Nephron progenitor cell (in vitro differentiated cells): Measurements from ENCODE around the gene CREBBP.
A peak's percentile ranks its signal among the peaks of the same experiment; 100 is the strongest.

Experiments used
- DNase-seq: peaks from one replicate; pipeline ENCODE4 v3.0.0; 2021
- H3K27ac Mint-ChIP-seq: 2 replicates; pipeline ENCODE4 v1.8.0; 2021; ENCODE audit warnings: mild to moderate bottlenecking, moderate library complexity, mixed read lengths
- H3K27me3 Mint-ChIP-seq: 2 replicates; pipeline ENCODE4 v1.8.0; 2021; ENCODE audit warnings: mild to moderate bottlenecking, low read depth, mixed read lengths; ENCODE audit not compliant: poor library complexity
- H3K36me3 Mint-ChIP-seq: 2 replicates; pipeline ENCODE4 v1.8.0; 2021; ENCODE audit warnings: low read depth, mixed read lengths
- H3K4me1 Mint-ChIP-seq: 2 replicates; pipeline ENCODE4 v1.8.0; 2021; ENCODE audit warnings: mixed read lengths
- H3K4me3 Mint-ChIP-seq: 2 replicates; pipeline ENCODE4 v1.8.0; 2021; ENCODE audit warnings: mild to moderate bottlenecking, moderate library complexity, mixed read lengths
- H3K9me3 Mint-ChIP-seq: 2 replicates; pipeline ENCODE4 v1.8.0; 2021; ENCODE audit warnings: mild to moderate bottlenecking, moderate library complexity, mixed read lengths
- TF ChIP-seq, protein P1 (sequence below): fragments of 200-600 bp; sonication (generic); IDR thresholded peaks from 2 replicates; pipeline ENCODE4 v1.5.0; 2021; ENCODE audit warnings: antibody characterized with exemption

CREBBP gene

DNA sequence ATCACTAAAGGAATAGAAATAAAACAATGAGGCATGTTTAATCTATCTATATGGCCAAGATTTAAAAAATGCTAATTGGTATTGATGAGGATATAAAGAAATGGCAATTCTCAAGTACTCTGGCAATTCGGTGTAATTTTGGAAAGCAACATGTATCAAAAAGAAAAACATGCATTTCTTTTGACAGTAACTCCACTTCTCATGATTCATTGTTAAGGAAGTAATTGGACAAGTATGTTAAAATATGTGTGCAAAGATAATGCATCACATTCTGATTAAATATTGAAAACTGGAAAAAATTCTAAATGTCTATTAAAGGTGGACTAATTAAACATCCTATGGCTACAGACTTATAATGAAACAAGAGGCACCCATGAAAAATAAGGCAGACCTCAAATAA is 81.2 kb downstream of the CREBBP start:
- H3K4me3 Mint-ChIP-seq, result no peak overlapping the region
- H3K27ac Mint-ChIP-seq, result no peak overlapping the region
- H3K9me3 Mint-ChIP-seq, result no peaks in the 10 kb centered on the region

DNA sequence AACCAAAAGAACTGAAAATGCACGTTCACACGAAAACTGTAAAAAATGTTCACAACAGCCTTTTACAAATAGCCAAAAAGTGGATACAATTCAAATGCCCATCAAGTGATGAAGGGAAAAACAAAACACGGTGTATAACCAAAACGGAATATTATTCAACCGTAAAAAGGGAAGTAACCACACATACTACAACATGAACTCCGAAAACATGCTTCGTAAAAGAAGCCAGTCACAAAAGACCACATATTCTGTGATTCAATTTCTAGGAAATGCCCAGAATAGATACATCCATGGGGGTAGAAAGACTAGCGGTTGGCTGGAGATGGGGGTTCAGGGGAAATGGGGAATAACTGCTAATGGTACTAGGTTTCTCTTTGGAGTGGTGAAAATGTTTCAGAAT is 81.7 kb downstream of the CREBBP start:
- Mint-ChIP-seq H3K9me3 (no peaks in the 10 kb centered on the region), H3K27ac (no peak overlapping the region), H3K36me3 (peaks cover 26% of the 10 kb centered on the region), H3K4me3 (no peak overlapping the region), H3K27me3 (no peaks in the 10 kb centered on the region), H3K4me1 (peaks cover 20% of the 10 kb centered on the region)
- TF ChIP-seq, protein P1, sequence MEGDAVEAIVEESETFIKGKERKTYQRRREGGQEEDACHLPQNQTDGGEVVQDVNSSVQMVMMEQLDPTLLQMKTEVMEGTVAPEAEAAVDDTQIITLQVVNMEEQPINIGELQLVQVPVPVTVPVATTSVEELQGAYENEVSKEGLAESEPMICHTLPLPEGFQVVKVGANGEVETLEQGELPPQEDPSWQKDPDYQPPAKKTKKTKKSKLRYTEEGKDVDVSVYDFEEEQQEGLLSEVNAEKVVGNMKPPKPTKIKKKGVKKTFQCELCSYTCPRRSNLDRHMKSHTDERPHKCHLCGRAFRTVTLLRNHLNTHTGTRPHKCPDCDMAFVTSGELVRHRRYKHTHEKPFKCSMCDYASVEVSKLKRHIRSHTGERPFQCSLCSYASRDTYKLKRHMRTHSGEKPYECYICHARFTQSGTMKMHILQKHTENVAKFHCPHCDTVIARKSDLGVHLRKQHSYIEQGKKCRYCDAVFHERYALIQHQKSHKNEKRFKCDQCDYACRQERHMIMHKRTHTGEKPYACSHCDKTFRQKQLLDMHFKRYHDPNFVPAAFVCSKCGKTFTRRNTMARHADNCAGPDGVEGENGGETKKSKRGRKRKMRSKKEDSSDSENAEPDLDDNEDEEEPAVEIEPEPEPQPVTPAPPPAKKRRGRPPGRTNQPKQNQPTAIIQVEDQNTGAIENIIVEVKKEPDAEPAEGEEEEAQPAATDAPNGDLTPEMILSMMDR, result no peak
- DNase-seq, result no peak

More for the DNA sequence above, 81.2 kb downstream of the CREBBP start:
- TF ChIP-seq, protein P1, result no peak
- Mint-ChIP-seq H3K4me1 (peaks cover 26% of the 10 kb centered on the region), H3K27me3 (no peaks in the 10 kb centered on the region), H3K36me3 (peaks cover 31% of the 10 kb centered on the region)
- DNase-seq, result no peak

DNA sequence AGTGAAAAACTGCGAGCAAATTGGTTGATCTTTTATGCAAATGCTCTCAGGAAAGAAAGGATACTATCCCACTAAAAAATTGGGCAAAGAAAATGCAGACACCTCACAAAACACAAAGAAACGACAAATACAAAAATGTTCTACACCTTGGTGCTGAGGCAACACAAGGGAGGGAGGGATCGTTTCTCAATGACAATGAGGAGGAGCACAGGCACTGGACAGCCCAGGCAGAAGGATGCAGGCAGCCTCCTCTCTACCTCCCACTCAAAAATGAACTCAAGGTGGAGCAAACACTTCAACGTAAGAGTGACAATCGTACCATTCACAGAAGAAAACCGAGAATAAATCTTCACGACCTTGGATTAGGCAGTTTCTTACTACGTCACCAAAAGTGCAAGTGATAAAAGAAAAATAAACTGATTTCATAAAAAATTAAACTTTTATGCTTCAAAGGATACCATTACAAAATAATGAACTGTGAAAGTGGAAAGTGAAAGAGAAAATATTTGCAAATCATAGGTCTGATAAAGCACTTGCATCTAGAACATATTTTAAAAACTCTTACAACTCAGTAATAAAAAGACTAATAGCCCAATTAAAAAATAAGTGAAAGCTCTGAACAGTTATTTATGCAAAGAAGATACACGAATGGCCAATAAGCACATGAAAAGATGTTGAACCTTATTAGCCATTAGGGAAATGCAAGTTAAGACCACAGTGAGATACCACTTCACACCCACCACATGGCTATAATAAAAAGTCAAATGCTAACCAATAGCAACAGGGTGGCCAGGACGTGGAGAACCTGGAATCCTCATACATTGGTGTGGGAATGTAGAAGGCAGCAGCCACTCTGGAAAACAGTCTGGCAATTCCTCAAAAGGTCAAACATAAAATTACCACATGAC is 82.4 kb downstream of the CREBBP start:
- no peak for DNase-seq
- H3K27me3 Mint-ChIP-seq, result no peaks in the 10 kb centered on the region
- peaks cover 27% of the 10 kb centered on the region for H3K36me3 Mint-ChIP-seq
- no peak overlapping the region for H3K4me3 Mint-ChIP-seq
- no peak overlapping the region for H3K27ac Mint-ChIP-seq
- peaks cover 18% of the 10 kb centered on the region for H3K4me1 Mint-ChIP-seq
- H3K9me3 Mint-ChIP-seq, result no peaks in the 10 kb centered on the region
- TF ChIP-seq, protein P1, result no peak

DNA sequence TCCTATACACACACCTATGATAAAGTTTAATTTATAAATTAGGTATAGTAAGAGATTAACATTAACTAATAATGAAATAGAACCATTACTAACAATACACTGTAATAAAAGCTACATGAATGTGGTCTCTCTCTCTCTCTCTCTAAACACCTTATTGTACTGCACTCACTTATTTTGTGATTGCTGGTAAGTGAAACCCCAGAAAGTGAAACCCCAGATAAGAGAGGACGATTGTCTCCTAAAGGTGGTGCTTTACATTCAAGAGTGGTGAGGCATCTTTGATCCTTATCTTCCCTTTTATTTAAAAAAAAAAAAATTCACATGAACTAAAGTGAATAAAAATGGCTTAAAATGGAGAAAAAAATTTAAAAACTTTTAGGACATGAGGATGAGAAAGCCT is 83.0 kb downstream of the CREBBP start:
- H3K36me3 Mint-ChIP-seq, result peaks cover 29% of the 10 kb centered on the region
- no peak overlapping the region for H3K4me3 Mint-ChIP-seq
- TF ChIP-seq, protein P1, result no peak
- H3K27me3 Mint-ChIP-seq, result no peaks in the 10 kb centered on the region
- H3K27ac Mint-ChIP-seq, result no peak overlapping the region
- DNase-seq, result no peak
- no peaks in the 10 kb centered on the region for H3K9me3 Mint-ChIP-seq
- peaks cover 15% of the 10 kb centered on the region for H3K4me1 Mint-ChIP-seq

DNA sequence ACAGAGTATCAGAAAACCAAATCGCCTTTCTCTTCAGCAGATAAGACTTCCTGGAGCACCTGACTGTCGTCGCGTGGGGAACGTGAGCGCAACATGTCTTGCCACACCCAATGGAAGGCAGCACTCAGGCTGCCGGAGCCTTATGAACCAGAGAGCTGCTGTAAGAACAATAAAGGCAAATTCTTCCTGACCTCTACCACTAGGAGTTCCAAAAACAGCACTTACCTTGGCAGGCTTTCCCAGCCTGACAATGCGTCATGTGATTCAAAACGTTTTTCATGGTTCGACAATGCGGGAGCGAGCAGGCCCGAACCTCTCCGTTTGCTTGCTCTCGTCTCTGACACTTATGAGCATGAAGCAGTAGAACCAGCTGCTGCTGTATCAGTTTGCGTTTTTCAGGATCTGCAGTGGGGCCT is 87.3 kb downstream of the CREBBP start:
- Mint-ChIP-seq H3K27ac (peak overlapping the region; percentile 74), H3K9me3 (no peaks in the 10 kb centered on the region), H3K4me3 (no peak overlapping the region), H3K36me3 (peaks cover 38% of the 10 kb centered on the region), H3K4me1 (peaks cover 14% of the 10 kb centered on the region), H3K27me3 (no peaks in the 10 kb centered on the region)
- TF ChIP-seq, protein P1, result no peak
- DNase-seq, result no peak
